GM21786 (cell line): ENCODE results near the gene MAP6D1.
A peak's percentile ranks its signal among the peaks of the same experiment; 100 is the strongest.

Experiments used
- ATAC-seq: cut with Tn5 transposase; IDR thresholded peaks from one replicate; pipeline ENCODE4 v1.9.1; 2021; ENCODE audit not compliant: unreplicated experiment

Gene MAP6D1

DNA sequence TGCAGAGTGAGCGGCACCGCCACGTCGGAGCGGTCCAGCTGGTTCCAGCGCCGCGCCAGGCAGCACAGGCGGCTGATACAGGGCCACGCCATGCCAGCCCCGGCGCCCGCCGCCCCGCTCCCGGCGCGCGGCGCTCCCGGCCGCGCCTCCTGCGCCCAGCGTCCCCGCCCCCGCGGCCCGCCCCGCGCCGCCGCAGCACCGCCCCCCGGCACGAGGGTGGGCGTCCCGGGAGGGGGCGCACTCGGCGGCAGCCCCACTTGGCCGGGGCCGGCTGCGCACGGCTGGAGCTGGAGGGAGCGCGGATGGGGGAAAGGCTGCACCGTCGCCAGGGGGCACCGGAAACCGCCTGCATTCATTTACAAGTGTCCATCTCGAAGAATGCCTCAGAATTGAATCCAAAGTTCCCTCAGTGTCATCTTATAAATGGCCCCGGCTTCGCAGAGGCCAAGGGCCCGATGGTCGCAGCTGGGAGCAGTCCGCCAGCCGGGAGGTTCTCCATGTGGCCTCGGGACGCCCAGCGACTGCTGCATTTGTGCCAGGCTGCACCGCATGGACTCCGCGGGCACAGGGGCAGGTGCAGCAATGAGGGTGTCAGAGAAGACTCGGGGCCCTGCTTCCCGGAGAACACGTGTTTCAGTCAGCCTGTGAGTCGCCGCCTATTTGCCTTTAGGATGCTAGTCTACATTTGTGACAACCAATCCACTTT is at the start of gene MAP6D1:
Gene MAP6D1 (minus strand): TSS at position 122 of the 706 bp plus-strand sequence. CDS start 30 bp downstream, at position 92.
- peak; percentile 56 for ATAC-seq

DNA sequence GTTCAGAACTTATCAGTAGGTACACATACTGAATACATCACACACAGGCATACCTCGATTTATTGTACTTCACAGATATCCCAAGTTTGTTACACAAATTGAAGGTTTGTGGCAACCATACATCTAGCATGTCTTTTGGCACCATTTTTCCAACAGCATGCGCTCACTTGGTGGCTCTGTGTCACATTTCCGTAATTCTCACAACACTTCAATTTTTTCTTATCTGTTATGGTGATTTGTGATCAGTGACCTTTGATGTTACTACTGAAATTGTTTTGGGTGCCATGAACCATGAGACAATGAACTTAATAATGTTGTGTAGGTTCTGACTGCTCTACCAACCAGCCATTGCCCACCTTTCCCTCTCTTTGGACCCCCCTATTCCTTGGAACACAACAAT is 48.5 kb upstream of the MAP6D1 start:
- no peak for ATAC-seq

DNA sequence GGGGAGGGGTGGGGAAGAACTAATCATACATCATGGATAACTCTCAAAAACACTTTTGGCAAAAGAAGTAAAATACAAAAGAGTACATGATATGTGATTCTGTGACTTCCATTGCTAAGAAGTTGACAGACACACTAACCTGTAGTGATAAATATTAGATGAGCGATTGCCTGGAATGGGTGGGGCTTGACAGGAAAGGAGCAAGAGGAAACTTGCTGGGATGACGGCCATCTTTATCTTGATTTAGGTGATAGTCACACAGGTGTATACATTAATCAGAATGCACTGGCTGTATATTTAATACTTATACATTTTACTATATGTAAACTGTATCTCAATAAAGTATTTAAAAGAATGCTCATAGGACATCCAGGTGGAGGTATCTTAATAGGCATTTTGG is 46.2 kb upstream of the MAP6D1 start:
- ATAC-seq, result no peak

DNA sequence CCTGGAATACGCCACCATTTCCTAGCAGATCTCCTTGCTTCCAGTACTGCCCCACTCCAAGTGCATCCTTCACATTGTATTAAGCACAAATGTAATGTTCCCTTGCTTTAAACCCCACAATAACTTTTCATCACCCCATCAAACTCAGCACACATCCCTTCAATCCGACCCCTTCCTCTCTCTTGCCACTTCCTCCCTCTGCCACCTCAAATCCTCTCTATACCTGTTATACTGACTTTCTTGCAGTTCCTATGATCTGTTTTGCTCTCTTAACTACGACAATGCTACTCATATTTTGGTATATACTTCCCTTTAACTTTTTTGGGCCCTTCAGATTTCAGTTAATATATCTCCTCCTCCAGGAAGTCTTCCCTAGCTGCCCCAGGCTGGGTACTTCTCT is 45.2 kb upstream of the MAP6D1 start:
- no peak for ATAC-seq

- ATAC-seq, result no peak
Observed at GRCh38 chr3:183868796-183869195, 43.4 kb upstream of the MAP6D1 start.

- no peak for ATAC-seq
Observed at GRCh38 chr3:183862610-183863009, 37.2 kb upstream of the MAP6D1 start.

GRCh38 chr3:183857863-183858262 is 32.5 kb upstream of the MAP6D1 start:
- no peak for ATAC-seq

GRCh38 chr3:183854318-183855035 is 29.1 kb upstream of the MAP6D1 start:
- no peak for ATAC-seq

DNA sequence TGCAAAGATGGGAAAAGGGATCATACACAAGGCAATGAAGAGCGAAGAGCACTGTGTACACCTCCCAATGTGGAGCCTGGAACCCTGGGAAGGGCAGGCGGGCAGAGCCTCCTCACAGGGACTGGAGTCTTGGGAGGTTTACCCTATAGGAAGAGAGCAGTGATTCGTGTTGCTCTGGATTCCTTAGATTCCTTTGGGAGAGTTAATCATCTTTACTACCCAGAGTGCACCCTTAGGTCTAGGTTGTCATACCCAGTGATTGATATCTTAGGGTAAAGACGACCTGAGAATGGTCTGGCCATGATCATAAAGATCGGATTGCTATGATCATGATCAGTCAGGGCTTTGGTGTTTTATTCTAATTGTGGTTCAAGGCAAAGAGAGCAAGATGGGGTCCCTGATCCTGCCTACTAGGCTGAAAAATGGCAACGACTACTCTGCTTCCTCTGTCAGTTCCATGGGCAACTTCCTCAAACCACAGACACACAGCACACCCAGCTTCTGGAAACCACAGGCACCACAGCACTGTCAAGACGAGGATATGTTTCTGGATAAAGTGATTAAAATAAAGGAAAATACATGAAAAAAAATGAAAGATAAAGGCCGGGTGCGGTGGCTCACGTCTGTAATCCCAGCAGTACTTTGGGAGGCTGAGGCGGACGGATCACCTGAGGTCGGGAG is 20.4 kb upstream of the MAP6D1 start:
- no peak for ATAC-seq

DNA sequence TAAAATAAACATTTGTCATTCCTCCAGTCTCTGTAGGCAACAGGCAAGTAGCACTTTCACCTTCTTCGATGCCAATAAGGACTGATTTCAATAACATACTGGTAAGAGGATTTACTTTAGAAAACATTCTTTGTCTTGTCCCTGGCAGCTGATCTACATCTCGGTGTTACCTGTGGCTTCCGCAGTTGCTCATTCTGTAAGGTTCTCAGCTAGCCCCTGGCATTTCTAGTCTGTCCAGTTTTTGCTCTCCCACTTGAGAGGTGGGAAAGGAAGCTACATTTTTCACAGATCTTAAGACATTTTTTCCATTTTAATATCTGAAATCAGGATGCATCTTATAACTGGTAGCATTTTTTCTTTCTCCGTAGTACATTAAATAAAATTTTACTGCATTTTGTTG is 19.7 kb upstream of the MAP6D1 start:
- ATAC-seq, result no peak

- ATAC-seq, result no peak
Observed at GRCh38 chr3:183844606-183845005, 19.2 kb upstream of the MAP6D1 start.

DNA sequence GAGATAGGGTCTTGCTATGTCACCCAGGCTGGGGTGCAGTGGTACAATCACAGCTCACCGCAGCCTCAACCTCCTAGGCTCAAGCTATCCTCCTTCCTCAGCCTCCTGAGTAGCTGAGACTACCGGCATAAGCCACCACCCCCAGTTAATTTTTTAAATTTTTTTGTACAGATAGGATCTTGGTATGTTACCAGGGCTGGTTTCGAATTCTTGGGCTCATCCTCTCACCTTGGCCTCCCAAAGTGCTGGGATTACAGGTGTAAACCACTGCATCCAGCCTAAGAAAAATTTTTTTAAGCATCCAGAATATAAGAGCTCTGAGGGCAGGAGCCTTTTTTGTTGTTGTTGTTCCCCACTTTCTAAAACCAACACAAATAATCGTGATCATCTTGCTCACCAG is 14.4 kb upstream of the MAP6D1 start:
- ATAC-seq, result no peak

DNA sequence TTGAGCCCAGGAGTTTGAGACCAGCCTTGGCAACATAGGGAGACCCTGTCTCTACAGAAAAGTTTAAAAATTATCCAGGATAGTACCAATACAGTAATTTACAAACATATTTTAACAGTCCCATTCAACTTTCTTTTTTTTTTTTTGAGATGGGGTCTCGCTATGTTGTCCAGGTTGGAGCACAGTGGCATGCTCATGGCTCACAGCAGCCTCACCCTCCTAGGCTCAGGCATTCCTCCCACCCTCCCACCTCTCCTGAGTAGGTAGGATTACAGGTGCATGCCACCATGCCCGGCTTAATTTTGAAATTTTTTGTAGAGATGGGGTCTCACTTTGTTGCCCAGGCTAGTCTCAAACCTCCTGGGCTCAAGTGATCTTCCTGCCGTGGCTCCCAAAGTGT is 12.5 kb upstream of the MAP6D1 start:
- ATAC-seq, result no peak

DNA sequence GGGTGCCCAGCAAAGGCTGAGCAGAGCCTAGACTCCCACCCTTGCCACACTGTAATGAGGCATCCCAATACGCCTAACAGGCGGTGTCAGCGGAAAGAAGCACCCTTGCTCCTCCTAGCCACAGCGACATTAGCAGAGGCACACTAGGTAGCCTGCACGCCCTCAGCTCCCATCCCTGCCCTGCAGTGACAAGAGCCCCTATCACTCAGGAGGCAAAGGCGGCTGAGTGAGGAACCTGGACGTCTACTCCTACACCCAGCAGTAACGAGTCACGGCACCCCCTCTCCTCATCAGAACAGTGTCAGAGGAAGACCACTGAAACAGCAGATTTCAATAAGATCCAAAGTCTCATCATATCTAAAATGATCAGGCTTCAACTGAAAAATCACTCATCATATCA is 12.0 kb upstream of the MAP6D1 start:
- ATAC-seq, result no peak

GRCh38 chr3:183833516-183833915 is 8.1 kb upstream of the MAP6D1 start:
- no peak for ATAC-seq

GRCh38 chr3:183830187-183830586 is 4.8 kb upstream of the MAP6D1 start:
- ATAC-seq, result no peak

DNA sequence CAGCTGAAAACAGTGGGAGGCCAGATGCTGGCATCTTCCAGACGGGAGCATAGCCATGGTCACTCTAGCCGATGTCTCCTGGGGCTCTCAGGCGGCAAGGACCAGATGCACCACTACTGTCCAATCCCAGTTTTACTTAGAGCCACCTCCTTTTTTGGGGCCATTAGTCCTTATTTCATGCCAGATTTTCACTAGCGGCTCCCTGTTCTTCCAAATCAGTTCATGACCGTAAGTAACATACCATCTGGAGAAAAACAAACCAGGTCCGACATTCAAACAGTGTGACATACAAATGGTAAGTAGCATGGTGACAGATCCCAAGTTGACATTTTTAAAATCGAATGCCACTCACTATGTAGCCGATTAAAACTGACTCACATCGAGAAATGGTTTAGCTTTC is 4.1 kb upstream of the MAP6D1 start:
- ATAC-seq, result no peak

DNA sequence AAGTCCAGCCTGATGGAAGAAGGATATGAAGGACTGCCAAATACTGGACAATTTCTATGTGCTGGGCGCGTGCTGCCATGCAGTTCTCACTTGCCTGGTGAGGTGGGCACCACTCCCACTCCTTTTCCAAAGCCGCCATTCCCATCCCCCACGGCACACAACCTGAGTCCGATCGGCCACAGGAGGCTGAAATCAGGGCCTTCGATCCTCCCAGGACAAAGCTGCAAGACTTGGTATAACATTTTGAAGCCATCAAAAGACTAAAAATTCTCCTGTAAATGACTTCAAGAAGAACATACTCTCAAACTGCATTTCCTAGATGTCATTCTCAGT is 3.1 kb upstream of the MAP6D1 start:
- no peak for ATAC-seq

GRCh38 chr3:183827809-183828537 is 2.6 kb upstream of the MAP6D1 start:
- ATAC-seq, result no peak

DNA sequence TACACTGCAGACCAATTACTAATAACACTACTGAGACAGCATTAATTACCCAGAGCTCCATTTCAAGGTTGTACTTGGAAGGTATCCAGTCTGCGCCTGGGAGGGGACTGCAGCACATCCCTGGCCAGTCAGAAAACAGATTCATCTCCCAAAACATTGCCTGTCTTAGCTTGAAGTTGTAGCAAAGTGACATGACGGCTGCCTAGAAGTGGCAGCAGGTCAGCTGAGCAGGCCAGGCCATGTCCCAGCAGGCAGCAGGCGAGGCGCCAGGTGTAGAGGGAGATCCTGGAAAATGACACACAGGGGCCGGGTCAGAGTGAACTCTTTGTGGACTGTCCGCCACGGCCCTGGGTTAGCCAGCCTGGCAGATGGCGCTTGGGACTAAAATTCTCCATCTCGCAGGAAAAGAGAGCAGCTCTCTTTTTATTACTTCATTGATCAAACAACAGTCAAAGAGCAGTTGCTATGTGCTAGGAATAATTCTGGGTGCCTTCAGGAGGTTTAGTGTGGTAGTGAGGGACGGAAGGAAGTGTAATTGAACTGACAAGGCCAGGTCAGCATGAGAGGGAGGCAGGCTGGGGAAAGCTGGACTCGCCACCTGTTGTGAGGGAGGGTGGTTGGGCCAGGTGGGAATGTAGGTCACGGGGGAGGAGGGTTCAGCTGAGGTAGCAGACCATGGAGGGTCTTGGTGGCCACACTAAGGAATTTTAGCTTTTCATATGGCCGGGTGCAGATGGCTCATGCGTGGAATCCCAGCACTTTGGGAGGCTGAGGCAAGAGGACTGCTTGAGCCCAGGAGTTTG is 1.3 kb upstream of the MAP6D1 start:
- no peak for ATAC-seq
